ENCODE data around the gene FARP1.

FARP1 gene

GRCh38 chr13:98221234-98221633, 78.3 kb downstream of the FARP1 start:
- no peaks in the 10 kb centered on the region for H3K36me3 ChIP-seq (ENCODE audit: low read length)
- no peaks in the 10 kb centered on the region for H3K9me3 ChIP-seq (ENCODE audit: insufficient read depth, low read length)
- no peaks in the 10 kb centered on the region for H3K9me2 ChIP-seq (replicated peaks; ENCODE audit: insufficient read depth, low read length)
- no peak overlapping the region for H3K27ac ChIP-seq (ENCODE audit: low read depth, low read length)
- no peak overlapping the region for H3K9ac ChIP-seq (ENCODE audit: low read length)
- no peaks in the 10 kb centered on the region for H3K27me3 ChIP-seq (ENCODE audit: low read length)
- H3K79me2 ChIP-seq (ENCODE audit: insufficient read depth, low read length), result no peaks in the 10 kb centered on the region
- no peak overlapping the region for H3K4me2 ChIP-seq (ENCODE audit: low read depth, low read length, poor library complexity, severe bottlenecking)
- H3F3A ChIP-seq (ENCODE audit: insufficient read depth), result no peaks in the 10 kb centered on the region
- no peak overlapping the region for H3K4me3 ChIP-seq (ENCODE audit: insufficient read depth, low read length, poor library complexity, severe bottlenecking)
- no peak overlapping the region for H2AFZ ChIP-seq (ENCODE audit: low read depth, low read length, severe bottlenecking)
- TF ChIP-seq CTCF (IDR thresholded peaks at IDR 0.05; ENCODE audit: insufficient read depth, low read length, poor library complexity, severe bottlenecking) (no peak), EZH2phosphoT487 (conservative IDR thresholded peaks at IDR 0.05; ENCODE audit: low read length) (no peak)
- no peaks in the 10 kb centered on the region for H4K20me1 ChIP-seq (ENCODE audit: low read depth, low read length)

GRCh38 chr13:98222081-98222554, 79.2 kb downstream of the FARP1 start:
- Histone ChIP-seq H3K9me3 (ENCODE audit: insufficient read depth, low read length) (no peaks in the 10 kb centered on the region), H3K9ac (ENCODE audit: low read length) (no peak overlapping the region), H3K4me2 (ENCODE audit: low read depth, low read length, poor library complexity, severe bottlenecking) (no peak overlapping the region), H4K20me1 (ENCODE audit: low read depth, low read length) (no peaks in the 10 kb centered on the region), H3K4me3 (ENCODE audit: insufficient read depth, low read length, poor library complexity, severe bottlenecking) (no peak overlapping the region), H3K36me3 (ENCODE audit: low read length) (no peaks in the 10 kb centered on the region), H3K79me2 (ENCODE audit: insufficient read depth, low read length) (no peaks in the 10 kb centered on the region), H3K27ac (ENCODE audit: low read depth, low read length) (no peak overlapping the region), H3K9me2 (replicated peaks; ENCODE audit: insufficient read depth, low read length) (no peaks in the 10 kb centered on the region), H3F3A (ENCODE audit: insufficient read depth) (no peaks in the 10 kb centered on the region), H3K27me3 (ENCODE audit: low read length) (no peaks in the 10 kb centered on the region), H2AFZ (ENCODE audit: low read depth, low read length, severe bottlenecking) (no peak overlapping the region)
- no peak for TF ChIP-seq CTCF (IDR thresholded peaks at IDR 0.05; ENCODE audit: insufficient read depth, low read length, poor library complexity, severe bottlenecking)
- TF ChIP-seq EZH2phosphoT487 (conservative IDR thresholded peaks at IDR 0.05; ENCODE audit: low read length), result no peak

GRCh38 chr13:98222816-98223215, 79.9 kb downstream of the FARP1 start:
- no peaks in the 10 kb centered on the region for H3K36me3 ChIP-seq (ENCODE audit: low read length)
- H3K9me2 ChIP-seq (replicated peaks; ENCODE audit: insufficient read depth, low read length), result no peaks in the 10 kb centered on the region
- TF ChIP-seq CTCF (IDR thresholded peaks at IDR 0.05; ENCODE audit: insufficient read depth, low read length, poor library complexity, severe bottlenecking), result no peak
- TF ChIP-seq EZH2phosphoT487 (conservative IDR thresholded peaks at IDR 0.05; ENCODE audit: low read length), result no peak
- H3K9me3 ChIP-seq (ENCODE audit: insufficient read depth, low read length), result no peaks in the 10 kb centered on the region
- no peaks in the 10 kb centered on the region for H3K79me2 ChIP-seq (ENCODE audit: insufficient read depth, low read length)
- H3K4me2 ChIP-seq (ENCODE audit: low read depth, low read length, poor library complexity, severe bottlenecking), result no peak overlapping the region
- no peak overlapping the region for H3K9ac ChIP-seq (ENCODE audit: low read length)
- no peak overlapping the region for H3K4me3 ChIP-seq (ENCODE audit: insufficient read depth, low read length, poor library complexity, severe bottlenecking)
- H2AFZ ChIP-seq (ENCODE audit: low read depth, low read length, severe bottlenecking), result no peak overlapping the region
- H3K27me3 ChIP-seq (ENCODE audit: low read length), result no peaks in the 10 kb centered on the region
- H3F3A ChIP-seq (ENCODE audit: insufficient read depth), result no peaks in the 10 kb centered on the region
- H3K27ac ChIP-seq (ENCODE audit: low read depth, low read length), result no peak overlapping the region
- H4K20me1 ChIP-seq (ENCODE audit: low read depth, low read length), result no peaks in the 10 kb centered on the region

Data from SU-DHL-6 (cell line).